HG03108 (cell line): ENCODE results near the gene MAD1L1.
A peak's percentile ranks its signal among the peaks of the same experiment; 100 is the strongest.
"Not testable (repeated sequence)": the region's sequence is repeated elsewhere in the genome, so short reads cannot be mapped to it uniquely, and the experiment has no call there.

Source experiments
- ATAC-seq: cut with Tn5 transposase; IDR thresholded peaks from one replicate; pipeline ENCODE4 v1.9.1; 2021; ENCODE audit warnings: moderate library complexity; ENCODE audit not compliant: unreplicated experiment

The MAD1L1 gene

DNA sequence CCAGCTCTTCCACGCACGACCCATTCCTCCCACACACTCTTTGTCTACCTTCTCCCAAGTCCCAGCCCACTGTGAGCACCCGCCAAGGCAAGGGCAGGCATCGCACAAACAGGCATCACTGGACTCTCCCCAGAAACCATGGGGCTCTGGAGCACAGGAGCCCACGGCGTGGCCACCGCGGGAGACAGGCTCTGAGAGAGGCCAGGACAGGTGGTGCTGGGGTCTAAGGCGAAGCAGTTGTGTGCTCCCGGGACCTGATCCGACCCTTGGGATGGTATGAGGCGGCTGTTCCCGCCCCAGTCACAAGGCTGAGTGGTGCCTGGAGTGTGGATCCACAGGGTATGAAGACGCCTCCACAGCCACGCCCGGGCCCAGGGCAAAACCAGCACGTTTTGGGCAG is 156.9 kb downstream of the MAD1L1 start:
- ATAC-seq: no peak

- no peak for ATAC-seq
These were observed 158.1 kb downstream of the MAD1L1 start for GRCh38 chr7:2074691-2075090.

DNA sequence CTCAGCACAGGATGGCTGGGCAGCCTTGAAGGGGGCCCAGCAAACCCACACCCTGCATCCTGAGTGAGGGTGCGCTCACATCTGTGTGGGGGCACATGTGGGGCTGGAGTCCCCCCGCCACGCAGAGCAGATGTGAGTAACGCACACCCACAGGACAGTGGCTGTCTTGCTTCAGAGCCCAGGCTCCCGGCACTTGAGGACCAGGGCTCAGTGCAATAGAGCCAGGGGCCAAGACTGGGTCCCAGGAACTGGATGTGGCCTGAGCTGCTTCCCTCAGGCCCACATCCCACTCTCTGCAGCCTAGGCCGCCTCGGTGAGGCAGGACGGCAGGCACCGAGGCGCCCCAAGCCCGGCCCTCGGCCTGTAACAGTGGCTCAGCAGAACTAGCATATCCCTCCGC is 159.9 kb downstream of the MAD1L1 start:
- no peak for ATAC-seq

GRCh38 chr7:2072042-2072441 is 160.7 kb downstream of the MAD1L1 start:
- ATAC-seq: peak; percentile 89

DNA sequence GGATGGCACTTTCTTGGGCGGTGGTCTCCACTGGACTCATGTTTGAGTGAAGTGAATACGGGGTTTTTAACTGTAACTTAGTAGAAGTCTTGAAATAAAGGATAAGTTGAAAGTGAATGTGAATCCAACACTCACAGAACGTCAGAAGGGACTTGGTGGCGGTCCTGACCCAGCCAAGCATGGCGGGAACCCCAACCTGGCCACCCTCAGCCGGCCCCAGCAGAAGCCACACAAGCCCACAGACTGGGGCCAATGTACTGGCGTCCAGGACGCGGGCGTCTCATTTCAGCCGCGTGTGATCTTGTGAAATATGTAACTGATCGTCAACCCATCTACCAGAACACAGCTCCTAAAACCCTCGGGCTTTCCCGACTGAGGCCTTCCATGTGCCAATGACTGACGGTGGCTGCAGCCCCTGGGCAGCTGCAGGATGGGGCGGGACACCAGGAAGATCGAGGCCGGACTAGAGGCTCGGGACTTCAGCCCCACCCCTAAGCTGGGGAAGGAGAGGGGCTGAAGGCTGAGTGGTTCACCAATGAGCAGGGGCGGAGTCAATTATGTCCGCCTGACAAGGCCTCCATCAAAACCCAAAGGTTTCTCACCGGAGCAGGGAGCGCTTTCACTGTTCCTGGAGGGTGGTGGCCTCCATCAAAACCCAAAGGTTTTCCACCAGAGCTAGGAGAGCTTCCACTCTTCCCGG is 161.5 kb downstream of the MAD1L1 start:
- no peak for ATAC-seq

DNA sequence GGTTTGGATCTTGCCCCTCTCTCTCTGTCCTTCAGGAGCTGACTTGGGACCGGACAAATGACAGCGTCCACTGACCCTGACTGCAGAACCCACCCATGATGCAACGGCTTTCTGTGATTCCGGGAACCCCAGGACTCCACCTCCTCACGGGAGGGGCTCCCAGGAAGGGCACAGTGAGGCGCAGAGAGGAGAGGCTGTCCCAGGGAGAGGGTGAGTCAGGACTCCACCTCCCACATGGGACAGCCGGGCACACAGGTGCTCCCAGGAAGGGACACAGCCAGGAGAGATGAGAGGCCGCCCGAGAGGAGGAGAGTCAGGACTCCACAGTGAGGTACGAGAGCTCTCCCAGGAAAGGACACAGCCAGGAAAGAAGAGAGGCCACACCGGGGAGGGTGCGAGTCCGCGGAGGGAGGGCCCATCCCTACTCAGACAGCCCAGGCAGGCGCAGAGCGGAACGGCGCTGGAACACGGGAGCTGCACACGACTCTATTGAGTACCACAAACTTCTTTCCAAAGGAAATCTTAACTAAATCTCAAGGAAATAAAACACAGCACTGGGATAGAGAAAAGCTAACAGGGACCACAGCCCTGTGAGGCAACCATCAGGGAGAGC is 162.5 kb downstream of the MAD1L1 start:
- ATAC-seq: no peak

DNA sequence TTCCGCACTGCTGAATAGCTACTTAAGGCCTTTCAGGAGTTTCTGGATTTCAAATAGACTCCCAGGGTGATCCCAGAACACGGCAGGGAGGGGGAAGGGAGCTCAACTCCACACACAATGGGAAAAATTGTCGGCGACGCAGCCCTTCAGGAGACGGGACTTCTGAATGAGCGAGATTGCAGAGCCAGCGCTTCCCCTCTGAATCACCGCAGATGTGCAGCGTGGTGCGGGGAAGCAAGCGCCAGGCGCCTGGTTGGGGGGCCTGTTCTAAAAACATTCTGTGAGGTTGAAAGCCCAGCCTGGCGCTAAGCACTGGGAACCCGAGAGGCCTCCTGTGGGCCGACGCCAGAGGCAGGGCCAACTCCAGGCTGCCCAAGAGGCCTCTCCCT is 163.3 kb downstream of the MAD1L1 start:
- ATAC-seq: no peak

GRCh38 chr7:2068693-2069471 is 163.9 kb downstream of the MAD1L1 start:
- ATAC-seq: no peak

DNA sequence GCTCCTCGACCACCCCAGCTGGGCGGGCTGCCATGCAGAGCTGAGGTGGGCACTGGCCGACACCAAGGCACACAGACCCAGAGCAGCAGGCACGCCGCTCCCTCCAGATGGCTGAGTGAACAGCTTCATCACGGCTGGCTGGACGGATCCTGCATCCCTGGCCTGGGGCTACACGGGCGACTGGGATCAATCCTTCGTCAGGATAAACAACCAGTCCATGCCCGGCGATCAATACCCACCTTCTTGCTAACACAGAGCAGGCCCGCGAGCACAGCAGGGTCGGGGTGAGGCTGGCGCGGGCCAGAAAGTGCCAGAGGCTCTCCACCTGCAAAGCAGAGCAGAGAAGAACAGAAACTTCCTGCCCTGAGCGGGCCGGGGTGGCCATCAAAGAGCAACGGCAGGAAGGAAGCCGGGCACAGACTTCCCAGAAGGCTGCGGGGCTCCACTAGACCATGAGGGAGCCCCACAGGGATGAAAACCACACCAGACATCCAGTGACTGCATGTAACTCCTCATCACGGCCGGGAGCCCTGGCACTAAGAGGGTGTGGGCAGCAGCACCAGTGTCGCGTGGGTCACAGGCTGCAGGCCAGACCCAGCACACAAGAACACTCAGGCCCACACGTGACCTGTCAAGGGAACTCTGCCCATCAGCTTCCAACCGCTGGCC is 166.4 kb downstream of the MAD1L1 start:
- no peak for ATAC-seq

DNA sequence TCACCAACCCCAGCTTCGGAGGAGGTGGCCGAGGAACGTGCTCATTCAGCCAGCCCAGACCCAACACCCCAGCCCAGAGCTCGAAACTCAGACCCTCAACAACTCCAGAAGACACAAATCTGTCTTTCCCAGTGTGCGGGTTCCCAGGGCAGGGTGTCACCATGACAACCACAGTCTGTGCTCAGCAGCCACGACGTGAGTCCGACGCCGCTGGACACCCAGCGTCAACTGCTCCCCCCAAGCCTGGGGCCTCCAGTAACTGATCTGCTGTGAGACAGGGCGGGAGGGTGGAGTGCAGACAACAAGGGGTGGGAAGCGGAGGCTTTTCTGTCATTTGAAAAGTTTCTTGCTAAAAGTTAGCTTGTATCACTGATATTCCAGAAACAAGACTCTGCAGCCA is 167.2 kb downstream of the MAD1L1 start:
- no peak for ATAC-seq

- no peak for ATAC-seq
These were observed 169.0 kb downstream of the MAD1L1 start for GRCh38 chr7:2063563-2064260.

- ATAC-seq: no peak
These were observed 170.1 kb downstream of the MAD1L1 start for GRCh38 chr7:2062648-2063047.

- ATAC-seq: no peak
These were observed 172.0 kb downstream of the MAD1L1 start for GRCh38 chr7:2060701-2061100.

DNA sequence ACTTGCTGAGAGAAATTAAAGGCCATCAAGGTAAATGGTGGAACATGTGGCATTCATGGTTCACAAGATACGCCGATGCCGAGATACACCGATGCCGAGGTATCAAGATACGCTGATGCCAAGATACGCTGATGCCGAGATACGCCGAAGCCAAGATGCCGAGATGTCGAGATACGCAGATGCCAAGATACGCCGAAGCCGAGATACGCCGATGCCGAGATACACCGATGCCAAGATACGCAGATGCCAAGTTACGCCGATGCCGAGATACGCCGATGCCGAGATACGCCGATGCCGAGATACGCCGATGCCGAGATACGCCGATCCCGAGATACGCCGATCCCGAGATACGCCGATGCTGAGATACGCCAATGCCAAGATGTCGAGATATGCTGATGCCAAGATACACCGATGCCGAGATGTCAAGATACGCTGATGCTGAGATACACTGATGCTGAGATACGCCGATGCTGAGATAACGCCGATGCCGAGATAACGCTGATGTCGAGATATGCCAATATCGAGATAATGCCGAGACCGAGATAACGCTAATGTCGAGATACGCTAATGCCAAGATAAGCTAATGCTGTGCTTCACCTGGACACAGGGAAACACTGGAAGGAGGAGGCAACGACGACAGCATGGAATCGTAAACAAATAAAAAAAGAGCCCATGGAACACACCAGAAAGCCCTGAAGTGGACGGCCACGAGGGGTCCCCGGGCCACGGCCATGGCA is 172.6 kb downstream of the MAD1L1 start:
- ATAC-seq: no peak

DNA sequence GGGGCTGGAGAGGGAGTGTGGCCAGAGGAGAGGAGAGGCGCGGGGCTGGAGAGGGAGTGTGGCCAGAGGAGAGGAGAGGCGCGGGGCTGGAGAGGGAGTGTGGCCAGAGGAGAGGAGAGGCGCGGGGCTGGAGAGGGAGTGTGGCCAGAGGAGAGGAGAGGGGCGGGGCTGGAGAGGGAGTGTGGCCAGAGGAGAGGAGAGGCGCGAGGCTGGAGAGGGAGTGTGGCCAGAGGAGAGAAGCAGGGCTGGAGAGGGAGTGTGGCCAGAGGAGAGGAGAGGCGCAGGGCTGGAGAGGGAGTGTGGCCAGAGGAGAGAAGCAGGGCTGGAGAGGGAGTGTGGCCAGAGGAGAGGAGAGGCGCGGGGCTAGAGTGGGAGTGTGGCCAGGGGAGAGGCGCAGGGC is 174.5 kb downstream of the MAD1L1 start:
- not testable (repeated sequence) for ATAC-seq

- ATAC-seq: no peak
These were observed 176.8 kb downstream of the MAD1L1 start for GRCh38 chr7:2055956-2056355.

- no peak for ATAC-seq
These were observed 177.8 kb downstream of the MAD1L1 start for GRCh38 chr7:2054927-2055326.

- no peak for ATAC-seq
These were observed 179.3 kb downstream of the MAD1L1 start for GRCh38 chr7:2053395-2053794.

DNA sequence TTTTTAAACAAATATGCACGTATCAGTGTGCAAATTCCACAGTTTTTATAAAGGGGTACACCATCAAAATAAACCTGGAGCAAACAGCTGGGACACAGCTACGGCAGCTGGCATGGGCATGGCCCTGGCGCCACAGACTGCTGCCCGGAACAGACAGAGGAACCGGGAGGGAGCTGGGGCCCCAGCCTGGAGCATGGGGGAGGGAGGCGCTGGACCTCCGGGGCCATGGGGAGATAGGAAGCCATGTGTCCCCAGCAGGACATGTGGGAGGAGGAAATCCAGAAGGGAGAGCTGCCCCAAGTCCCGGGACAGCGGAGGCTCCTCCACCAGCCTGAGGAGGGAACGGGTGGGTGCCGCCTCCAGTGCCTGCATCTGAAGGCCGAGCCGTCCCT is 180.1 kb downstream of the MAD1L1 start:
- ATAC-seq: no peak
